Measurements from ENCODE around the gene SYNRG.

The SYNRG gene

GRCh38 chr17:37494971-37495370, 114.2 kb downstream of the SYNRG start:
- DNase-seq (ENCODE audit: low read depth): no peak

DNA sequence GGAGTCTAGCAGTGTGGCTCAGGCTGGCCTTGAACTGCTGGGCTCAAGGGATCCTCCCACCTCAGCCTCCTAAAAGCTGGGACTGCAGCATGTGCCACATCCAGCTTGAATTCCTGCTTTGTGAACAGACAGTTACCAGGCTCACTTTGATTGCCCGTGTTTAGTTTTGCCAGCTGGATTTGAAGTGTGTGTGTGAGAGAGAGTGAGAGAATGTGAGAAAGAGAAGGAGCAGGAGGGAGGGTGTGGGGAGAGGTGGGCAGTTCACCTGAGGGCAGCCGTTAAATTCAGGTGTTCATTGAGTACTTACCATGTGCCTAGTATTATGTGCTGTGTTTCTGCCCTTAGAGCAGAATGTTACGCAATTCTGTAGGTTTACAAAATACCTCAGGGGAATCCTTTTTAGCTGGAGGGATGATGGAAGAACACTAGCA, 114.8 kb downstream of the SYNRG start:
- peak; percentile 29 for DNase-seq (ENCODE audit: low read depth)

DNA sequence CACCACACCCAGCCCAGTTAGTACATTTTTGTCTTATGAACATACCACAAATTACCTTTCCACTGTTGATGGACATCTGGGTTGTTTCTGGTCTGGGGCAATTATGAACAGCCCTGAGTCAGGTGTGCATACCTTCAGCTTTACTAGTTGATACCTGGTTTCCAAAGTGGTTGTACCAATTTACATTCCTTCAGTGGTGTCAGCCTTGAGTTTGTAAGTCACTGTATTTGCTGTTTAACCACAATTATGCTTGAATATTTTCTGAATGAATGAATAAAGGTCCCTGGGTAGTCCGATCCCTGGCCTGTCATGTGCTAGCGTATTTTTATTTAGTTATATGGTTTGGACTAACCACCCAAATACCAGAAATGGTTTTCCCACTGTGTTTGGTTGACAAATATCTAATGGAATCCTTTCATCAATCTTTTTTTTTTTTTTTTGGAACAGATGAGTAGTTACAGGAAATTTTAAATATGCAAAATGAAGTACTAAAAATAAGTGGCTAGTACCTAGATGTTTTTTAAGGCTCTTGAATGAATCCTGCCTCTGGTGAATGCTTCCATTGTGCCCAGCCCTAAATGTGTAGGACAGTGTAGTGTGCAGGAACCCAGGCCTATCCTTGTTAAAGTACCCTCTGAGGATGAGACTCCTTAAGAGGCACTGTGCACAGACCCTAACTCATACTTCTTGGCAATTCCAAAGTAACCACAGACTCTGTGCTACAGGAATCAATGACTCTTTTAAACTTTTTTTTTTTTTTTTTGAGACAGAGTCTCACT, 115.8 kb downstream of the SYNRG start:
- DNase-seq (ENCODE audit: low read depth): peak; percentile 89

GRCh38 chr17:37492167-37492566, 117.1 kb downstream of the SYNRG start:
- no peak for DNase-seq (ENCODE audit: low read depth)

DNA sequence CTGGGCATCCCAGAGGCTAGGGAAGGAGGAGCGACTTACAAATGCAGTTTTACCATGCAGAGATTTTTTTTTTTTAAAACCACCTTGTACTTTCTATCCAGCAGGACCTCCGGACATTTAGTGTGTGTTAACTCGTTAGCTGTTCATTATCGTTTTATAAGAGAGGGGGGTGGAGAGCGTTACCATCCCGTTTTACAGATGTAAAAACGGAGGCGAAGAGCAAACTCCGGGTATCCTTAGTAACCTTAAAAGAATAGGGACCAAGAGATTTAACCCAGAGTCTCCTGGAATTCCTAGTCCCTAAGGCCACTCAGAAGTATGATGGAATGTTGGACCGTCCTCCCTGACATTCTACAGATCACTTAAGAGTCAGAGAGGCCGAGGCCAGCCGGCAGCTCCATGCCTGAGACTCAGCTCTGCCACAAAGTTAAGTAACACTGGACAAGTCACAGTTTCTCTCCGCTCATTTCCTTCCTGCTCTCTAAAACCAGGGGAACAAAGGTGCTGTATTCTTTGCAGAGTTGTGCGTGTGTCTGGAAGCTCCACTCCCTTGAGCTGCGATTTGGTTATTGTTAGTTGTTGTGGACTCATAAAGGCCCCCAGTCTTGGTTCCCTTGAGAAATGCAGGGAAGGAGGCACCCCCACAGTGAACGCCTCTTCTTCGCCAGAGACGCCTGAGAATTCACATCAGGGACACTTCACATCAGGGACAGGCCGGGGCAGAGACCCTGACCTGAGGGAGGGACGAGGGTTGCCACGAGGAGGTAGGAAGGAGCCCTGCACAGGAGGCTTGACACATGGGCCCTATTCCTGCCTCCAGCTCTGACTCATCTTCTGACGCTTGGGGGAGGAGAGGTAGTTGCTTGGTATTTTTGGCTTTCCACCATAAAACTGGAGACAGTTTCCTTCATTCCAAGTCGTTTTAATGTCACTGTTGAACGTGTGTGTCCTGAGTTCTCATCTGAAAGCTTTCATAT, 118.3 kb downstream of the SYNRG start:
- peak; percentile 74 for DNase-seq (ENCODE audit: low read depth)

- peak; percentile 48 for DNase-seq (ENCODE audit: low read depth)
Observed at GRCh38 chr17:37490022-37490587, 119.1 kb downstream of the SYNRG start.

DNA sequence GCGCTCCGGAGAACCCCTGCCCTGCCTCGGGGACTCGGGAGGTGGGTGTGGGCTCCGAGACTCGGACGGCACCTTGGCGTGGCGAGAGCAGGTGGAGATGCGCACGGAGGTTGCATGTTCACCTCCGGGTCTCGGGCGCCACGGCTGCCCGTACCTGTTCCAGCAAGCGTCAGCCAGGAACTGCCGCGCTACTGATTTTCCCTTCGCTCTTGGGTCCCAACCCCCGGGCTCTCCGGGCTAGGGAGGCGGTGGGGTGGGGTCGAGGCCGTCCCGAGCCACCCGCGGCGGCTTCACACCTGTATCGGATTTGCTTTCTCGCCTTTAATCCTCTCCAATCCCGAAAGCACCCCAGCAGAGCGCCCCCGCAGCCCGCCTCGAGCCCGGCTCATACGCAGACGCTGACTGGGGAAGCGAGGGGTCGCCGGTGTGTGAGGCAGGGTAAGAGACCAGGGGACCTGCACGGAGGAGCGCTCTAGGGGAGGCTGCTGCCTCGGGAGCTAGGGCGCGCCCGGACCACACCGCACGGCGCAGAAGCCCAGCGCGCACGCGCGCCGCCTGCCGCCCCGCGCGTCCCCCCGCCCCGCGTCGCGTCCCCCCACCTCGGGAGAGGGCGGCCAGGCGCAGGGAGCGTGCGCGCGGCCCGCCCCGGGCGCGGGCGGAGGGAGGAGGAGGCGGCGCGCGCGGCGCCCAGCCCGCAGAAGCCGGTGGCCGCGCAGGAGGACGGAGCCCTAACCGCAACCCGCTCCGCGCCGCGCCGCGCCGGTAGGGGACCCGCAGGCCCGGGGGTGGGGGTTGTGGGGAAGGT, 119.8 kb downstream of the SYNRG start, which contains the start of gene DUSP14:
Gene DUSP14, plus strand, starts transcription at position 695 of the 805 bp plus-strand sequence. CDS start 22,382 bp downstream, outside the sequence.
- peak; percentile 61 for DNase-seq (ENCODE audit: low read depth)

DNA sequence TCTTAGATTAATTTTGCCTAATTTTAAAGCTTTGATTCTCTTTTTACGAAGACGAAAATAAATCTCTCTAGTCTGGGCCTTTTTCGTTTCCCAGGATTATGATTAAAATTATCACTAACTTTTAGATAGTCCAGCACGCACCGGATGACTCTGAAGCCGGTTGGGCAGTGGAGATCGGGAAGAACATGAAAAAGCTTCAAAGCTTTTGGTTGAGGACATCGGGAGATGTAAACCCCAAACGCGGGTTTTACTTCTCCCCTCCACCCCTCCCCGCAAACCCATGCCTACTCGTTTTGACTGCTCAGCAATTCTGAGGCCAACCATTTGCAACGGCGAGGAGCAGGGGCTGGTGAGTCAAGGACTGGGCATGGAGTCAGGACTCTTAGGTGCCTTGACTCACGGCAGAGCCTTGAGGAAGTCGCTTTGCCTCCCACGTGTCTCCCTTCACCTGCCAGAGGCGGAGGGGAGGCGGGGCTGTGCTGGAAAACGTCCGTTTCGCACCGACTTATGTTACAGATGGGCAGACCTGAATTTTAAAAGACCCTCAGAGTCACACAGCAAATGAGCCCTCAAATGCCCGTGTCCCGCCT, 120.5 kb downstream of the SYNRG start:
- DNase-seq (ENCODE audit: low read depth): peak; percentile 89

GRCh38 chr17:37488009-37488604, 121.1 kb downstream of the SYNRG start:
- peak; percentile 92 for DNase-seq (ENCODE audit: low read depth)

DNA sequence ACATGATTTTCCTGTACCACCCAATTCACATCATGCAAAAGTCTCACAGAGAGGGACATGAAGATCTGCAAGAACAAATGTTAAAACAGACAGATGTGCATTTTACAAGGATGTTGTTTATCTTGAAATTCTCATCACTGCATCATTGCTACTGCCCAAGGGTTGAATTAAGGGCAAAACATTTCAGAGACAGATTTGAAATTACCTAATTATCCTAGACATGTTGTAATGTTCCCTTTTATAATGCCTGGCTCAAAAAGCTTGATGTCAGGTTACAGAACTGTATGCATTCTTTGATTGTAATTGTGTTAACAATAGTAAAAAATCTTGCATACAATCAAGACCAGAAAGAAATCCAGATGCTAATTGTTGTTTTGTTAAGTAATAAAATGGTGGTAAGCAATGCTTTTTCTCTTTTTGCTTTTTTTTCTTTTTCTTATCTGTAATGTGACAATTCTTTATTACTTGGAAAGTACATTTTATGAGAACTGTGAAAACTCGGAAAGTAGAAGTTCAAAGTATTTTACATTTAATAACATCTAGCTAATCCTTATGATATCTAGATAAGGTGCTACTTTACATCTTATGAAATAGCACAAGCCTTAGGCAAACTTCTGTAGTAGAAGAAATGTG, 123.2 kb downstream of the SYNRG start:
- DNase-seq (ENCODE audit: low read depth): peak; percentile 44

DNA sequence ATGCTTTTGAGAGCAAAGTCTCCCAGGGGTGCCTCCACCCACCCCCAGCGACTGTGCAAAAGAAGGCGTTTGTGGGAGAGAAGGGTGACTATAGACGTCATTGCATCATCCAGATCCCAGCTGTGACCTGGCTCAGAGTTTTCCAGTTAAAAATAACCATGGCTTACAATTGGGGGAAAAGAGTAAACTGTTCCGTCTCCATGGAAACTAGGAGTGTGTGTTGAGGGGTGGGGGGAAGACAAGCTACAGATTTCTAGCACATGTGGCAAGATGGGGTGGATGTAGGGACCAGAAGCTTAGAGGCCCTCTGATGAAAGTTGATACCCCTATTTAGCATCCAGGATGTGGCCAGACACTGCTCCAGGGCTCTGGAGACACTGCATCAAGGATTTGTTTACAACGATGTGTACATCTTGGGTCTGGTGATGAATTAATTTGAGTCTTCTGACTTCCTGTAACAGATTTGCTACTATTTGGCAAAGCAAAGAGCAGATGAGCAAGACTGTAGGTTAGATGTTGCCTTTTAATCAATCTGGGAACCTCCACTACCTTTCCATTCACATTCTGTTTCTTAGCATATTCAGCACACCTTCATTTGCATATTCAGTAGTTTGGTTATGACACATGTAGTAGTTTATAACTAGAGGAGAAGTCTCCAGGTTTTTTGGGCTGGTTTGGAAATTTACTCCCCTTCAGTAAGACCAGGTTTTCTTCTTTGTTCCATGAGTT, 125.7 kb downstream of the SYNRG start:
- DNase-seq (ENCODE audit: low read depth): peak; percentile 69

DNA sequence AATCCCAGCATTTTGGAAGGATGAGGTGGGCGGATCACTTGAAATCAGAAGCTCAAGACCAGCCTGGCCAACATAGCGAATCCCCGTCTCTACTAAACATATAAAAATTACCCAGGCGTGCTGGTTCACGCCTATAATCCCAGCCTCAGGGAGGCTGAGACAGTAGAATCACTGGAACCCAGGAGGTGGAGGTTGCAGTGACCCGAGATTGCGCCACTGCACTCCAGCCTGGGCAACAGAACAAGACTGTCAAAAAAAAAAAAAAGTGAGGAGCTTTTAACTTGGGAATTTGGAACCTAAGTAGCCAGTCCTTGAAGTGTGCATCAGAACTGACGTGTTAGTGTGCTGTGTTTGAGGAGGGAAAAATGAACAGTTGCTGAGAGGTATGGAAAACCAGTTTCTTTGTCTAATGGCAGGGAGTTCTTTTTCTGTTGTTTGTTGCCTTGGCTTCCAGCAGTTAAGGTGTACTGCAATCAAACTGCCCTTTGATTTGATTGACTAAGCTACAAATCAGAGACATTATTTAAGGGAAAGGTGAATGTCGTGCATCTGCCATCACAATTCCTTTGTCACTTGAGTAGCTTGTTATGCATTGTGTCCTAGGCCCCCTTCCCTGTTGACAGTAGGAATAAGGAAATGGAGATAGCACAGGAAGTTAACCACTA, 128.1 kb downstream of the SYNRG start:
- no peak for DNase-seq (ENCODE audit: low read depth)

GRCh38 chr17:37480427-37480826, 128.8 kb downstream of the SYNRG start:
- DNase-seq (ENCODE audit: low read depth): no peak

DNA sequence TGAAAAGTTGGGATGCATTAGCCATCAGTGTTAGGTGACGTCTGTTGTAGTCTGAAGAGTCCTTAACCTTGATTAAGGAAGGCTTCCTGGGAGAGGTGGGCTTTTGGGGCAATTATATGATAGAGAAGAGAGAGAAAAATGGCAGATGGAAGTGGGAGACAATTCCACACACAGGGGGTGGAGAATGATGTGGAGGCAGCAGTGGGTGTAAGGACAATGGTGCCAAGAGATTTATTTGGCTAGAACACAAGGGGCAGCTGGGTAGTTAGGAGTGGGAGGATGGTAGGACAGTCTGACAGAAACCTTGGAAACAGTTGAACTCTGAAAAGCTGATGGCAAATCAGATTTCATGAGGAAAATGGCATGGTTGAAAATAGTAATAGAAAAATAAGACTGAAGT, 130.2 kb downstream of the SYNRG start:
- DNase-seq (ENCODE audit: low read depth): no peak

GRCh38 chr17:37478187-37478586, 131.0 kb downstream of the SYNRG start:
- DNase-seq (ENCODE audit: low read depth): peak; percentile 75

DNA sequence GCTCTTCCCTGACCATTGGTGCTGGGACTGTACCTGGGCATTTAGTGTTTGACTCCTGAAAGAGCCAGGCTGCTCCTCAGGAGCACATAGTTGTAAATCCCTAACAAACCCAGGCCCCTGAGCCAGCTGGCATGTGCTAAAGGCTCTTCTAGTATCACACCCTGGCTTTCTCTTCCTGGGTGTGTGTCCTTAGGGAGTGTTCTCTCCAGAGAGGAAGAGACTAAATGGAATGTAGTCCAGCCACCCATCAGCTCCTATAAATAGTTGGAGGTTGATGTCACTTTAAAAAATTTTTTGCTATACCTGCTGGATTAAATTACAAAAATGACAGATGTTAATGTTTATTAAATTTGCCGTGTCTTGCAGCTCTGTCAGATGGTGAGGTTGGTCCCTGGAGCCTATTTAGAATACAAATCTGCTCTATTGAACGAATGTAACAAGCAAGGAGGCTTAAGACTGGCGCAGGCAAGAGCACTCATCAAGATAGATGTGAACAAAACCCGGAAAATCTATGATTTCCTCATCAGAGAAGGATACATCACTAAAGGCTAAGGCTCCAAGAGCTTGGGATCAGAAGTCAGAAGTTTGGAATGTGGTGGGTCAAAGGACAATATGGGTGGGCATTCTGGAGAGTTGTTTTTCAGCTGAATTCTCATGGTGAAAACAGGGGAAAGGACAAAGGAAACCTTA, 132.6 kb downstream of the SYNRG start:
- DNase-seq (ENCODE audit: low read depth): peak; percentile 74

DNA sequence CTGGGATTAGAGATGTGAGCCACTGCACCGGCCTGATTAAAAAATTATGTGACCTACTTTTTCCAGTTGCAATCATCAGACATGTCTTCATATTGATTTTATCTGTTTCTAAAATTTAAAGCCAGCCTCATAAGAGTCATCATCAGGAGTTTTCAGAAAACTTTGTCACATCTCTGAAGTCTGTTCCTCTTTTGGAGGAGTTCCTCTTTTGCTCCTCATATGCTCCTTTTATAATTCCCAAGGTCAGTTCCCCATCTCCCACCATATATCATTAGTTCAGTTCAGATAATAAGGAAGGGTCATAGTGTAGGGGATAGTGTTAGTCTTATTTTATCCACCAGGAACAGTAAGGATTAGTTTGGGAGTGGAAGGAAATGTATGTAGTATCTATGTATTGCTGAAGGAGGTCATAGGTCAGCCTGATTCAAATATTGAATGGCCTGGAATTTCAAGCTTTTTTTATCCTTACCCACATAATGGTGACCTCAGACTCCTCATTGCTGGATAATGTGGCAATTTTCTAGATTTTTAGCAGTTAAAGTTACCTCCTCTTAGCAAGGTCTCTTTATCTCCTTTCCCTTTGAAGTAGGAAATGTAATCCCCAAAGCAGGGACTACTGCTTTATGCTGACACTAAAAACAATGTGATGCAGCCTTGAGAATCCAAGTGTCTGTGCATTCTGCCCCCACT, 133.3 kb downstream of the SYNRG start:
- DNase-seq (ENCODE audit: low read depth): no peak

DNA sequence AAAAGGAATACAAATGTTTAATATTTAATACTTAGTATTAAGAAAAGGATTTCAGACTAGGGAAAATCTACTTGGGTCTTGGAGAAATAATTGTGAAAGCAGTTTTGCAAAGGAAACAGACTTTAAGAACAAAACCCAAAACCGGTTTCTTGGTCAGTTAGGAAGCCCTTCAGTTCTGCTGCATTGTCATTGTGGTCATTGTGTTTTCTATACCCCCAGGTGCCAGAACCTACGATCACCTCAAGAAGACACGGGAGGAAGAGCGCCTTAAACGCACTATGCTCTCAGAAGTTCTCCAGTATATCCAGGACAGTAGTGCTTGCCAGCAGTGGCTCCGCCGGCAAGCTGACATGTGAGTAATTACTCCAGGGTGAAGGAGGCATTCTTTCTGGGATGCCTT, 139.0 kb downstream of the SYNRG start:
- DNase-seq (ENCODE audit: low read depth): no peak

All from amniotic epithelial cell (primary cell).